GM10248 (cell line): ENCODE results near the gene AGBL3.

Experiments used
- CTCF ChIA-PET: fragments of 300-600 bp; sonication (Branson Sonifier 250); formaldehyde crosslinking; extraction: SDS; loops from one replicate; lab custom pipeline; 2021; ENCODE audit warnings: antibody characterized with exemption; lab: Yijun Ruan, JAX
- POLR2A ChIA-PET: fragments of 350-650 bp; sonication (Branson Sonifier 250); formaldehyde crosslinking; extraction: SDS; loops from one replicate; lab custom pipeline; 2020; ENCODE audit warnings: antibody characterized with exemption; lab: Yijun Ruan, JAX
- DNase-seq: peaks from one replicate; pipeline ENCODE4 v3.0.0; 2012; ENCODE audit errors: extremely low spot score
- CTCF ChIP-seq: IDR thresholded peaks from 2 replicates; pipeline ENCODE4 v1.5.1; 2012; ENCODE audit warnings: mild to moderate bottlenecking, low read depth; ENCODE audit errors: extremely low read depth, missing control alignments, control extremely low read depth

The AGBL3 gene

GRCh38 chr7:135151132-135151531 lies 164.8 kb downstream of the AGBL3 start:
- CTCF ChIA-PET = interaction anchor here (1.1 to 6.1 kb wide), 7 partner anchors 8 to 196 kb away, joined by 3 to 38 read pairs (median 3); partner anchors contain the start of gene CYREN
- DNase-seq = no peak
- POLR2A ChIA-PET = interaction anchor here (0.9 kb wide), 1 partner anchor 9 kb away, joined by 3 read pairs; no protein-coding TSS in a partner anchor
- TF ChIP-seq CTCF = no peak

- TF ChIP-seq CTCF = no peak
- POLR2A ChIA-PET = no interaction called here
- CTCF ChIA-PET = interaction anchor here (1.1 to 6.1 kb wide), 6 partner anchors 8 to 197 kb away, joined by 3 to 38 read pairs (median 4); partner anchors contain the start of gene CYREN
- DNase-seq = no peak
Observed at GRCh38 chr7:135151533-135151932, 165.2 kb downstream of the AGBL3 start.

DNA sequence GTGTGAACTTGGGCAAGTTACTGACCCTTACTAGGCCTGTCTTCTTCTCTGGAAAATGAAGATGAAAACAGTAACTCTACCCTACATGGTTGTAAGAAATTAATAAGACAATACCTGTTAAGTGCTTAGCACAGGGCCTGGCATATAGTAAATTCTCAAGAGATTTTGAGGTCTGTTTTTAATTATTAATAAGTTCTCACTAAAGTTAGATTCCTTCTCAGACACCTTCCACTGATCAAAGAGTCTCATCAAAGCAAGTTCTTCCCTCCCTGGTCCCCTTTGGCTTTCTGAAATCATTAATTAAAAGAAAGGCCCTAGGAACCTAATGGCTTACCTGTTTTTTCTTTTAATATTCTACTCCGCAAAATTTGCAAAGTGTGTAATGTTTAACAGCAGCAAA lies 166.1 kb downstream of the AGBL3 start:
- no peak for TF ChIP-seq CTCF
- no peak for DNase-seq
- ChIA-PET POLR2A (no interaction called here), CTCF (no interaction called here)

DNA sequence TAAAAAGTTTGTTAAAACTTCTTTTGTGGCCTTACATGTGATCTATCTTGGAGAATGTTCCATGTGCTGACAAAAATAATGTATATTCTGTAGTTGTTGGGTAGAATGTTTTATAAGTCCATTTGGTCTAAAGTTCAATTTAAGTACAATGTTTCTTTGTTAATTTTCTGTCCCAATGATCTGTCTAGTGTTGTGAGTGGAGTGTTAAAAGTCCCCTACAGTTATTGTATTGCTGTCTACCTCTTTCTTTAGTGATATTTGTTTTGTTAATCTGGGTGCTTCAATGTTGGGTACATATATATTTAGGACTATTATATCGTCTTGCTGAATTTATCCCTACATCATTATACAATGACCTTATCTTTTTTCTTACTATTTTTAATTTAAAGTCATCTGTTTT lies 168.4 kb downstream of the AGBL3 start:
- no peak for TF ChIP-seq CTCF
- ChIA-PET POLR2A (no interaction called here), CTCF (no interaction called here)
- DNase-seq = no peak

DNA sequence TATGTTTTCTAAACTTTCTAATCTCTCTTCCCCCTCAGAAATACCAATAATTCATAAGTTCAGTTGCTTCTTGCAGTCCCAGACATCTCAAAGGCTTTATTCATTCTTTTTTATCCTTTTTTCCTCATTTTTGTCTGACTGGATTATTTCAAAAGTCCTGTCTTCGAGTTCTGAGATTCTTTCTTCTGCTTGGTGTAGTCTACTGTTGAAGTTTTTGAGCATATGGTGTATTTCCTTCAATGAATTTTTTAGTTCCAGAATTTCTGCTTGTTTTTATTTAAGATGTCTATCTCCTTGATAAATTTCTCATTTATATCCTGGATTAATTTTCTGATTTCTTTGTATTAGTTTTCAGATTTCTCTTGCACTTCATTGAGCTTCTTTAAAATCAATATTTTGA lies 170.0 kb downstream of the AGBL3 start:
- no peak for DNase-seq
- TF ChIP-seq CTCF = no peak
- POLR2A ChIA-PET = no interaction called here
- CTCF ChIA-PET = interaction anchor here (3.2 kb wide), 1 partner anchor 13 kb away, joined by 27 read pairs; the partner anchor contains the start of gene CYREN

GRCh38 chr7:135158141-135158655 lies 171.9 kb downstream of the AGBL3 start:
- ChIA-PET POLR2A (interaction anchor here (0.6 to 1.5 kb wide), 2 partner anchors 10 to 179 kb away, joined by 3 to 4 read pairs; partner anchors contain the start of gene TMEM140), CTCF (interaction anchor here (0.9 to 4.4 kb wide), 5 partner anchors 10 to 172 kb away, joined by 3 to 27 read pairs (median 9); partner anchors contain the start of genes AGBL3, CYREN and TMEM140)
- DNase-seq = no peak
- TF ChIP-seq CTCF = no peak
